GM10266 (cell line): ENCODE data around the gene ING5.

Experiments
- DNase-seq: peaks from one replicate; pipeline ENCODE4 v3.0.0; 2012; ENCODE audit errors: extremely low spot score
- TF ChIP-seq, protein P1 (sequence below): IDR thresholded peaks from 2 replicates; pipeline ENCODE4 v1.5.1; 2012; ENCODE audit warnings: mild to moderate bottlenecking, low read depth; ENCODE audit not compliant: control insufficient read depth, insufficient read depth; ENCODE audit errors: missing control alignments

Gene ING5

DNA sequence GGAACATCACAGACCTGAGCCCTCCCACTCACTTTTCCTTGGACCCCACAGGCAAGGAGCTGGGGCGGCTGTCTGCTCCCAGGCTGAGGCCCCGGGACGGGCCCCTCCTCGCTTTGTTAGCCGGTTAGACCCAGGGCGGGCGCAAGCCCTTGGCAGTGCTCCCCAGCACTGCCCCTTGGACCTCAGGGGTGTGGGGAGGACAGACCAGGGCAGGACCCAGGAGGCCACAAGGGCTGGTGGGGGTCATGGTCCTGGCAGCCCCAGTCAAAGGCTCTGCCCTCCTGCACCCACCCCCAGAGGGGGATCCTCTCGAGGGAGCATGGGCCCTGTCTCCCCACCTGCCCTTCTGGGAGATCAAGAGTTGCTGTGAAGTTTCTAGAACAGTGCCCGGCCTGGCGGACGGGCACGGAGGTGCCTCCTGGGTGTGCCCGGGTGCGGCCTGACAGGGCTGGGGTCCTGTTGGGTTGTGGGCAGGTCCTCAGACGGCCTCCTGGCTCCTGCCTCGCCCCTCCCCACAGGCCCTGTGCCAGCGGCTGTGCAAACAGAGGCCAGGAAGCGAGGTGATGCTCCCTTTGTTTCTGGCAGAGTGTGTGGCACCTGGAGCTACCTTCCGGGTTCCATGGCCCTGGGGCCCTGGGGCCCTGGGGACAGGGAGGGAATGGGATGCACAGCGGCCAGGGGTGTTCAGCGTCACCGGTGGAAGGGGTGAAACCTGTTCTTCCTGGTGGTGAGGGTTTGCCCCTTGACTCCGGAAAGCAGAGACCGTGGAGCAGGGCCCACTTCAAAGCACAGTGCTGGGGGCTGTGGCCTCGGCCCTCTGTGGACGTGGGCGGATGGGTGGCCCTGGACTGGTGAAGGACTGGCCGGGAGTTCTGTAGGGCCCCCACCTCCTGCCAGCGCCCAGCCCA lies 71.9 kb downstream of the ING5 start:
- TF ChIP-seq, protein P1, sequence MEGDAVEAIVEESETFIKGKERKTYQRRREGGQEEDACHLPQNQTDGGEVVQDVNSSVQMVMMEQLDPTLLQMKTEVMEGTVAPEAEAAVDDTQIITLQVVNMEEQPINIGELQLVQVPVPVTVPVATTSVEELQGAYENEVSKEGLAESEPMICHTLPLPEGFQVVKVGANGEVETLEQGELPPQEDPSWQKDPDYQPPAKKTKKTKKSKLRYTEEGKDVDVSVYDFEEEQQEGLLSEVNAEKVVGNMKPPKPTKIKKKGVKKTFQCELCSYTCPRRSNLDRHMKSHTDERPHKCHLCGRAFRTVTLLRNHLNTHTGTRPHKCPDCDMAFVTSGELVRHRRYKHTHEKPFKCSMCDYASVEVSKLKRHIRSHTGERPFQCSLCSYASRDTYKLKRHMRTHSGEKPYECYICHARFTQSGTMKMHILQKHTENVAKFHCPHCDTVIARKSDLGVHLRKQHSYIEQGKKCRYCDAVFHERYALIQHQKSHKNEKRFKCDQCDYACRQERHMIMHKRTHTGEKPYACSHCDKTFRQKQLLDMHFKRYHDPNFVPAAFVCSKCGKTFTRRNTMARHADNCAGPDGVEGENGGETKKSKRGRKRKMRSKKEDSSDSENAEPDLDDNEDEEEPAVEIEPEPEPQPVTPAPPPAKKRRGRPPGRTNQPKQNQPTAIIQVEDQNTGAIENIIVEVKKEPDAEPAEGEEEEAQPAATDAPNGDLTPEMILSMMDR: no peak
- no peak for DNase-seq

DNA sequence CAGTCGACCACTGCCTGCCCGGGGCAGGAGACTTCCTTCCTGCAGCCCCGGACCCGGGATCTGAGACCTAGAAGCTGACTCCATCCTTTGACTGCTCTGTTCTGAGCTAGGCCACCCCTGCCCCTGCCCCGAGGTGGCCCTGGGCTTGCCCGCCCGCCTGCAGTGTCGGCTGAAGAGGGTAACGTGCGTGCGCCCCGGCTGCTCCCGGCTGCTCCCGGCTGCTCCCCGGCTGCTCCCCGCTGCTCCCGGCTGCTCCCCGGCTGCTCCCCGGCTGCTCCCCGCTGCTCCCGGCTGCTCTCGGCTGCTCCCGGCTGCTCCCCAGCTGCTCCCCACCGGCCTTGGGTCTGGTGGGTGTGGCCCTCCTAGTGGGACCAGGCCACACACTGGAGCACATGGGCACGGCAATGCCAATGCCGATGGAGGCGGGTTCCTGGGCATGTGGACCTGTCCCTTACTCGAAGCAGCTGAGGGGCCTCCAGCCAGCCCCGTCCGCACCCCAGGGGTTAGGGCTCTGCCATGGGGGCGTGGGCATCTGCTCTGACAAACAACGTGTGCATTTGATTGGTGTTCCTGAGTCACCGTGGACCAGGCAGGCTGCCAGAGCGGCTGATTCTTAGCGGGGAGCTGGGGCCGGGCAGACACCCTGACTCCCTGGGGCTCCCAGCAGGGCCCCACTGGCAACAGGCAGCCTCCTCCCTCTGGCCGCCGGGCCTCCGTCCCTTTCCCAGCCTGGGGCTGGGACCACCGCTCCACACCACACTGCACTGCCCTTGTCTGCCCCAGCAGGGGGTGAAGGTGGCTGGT lies 72.8 kb downstream of the ING5 start:
- no peak for DNase-seq
- TF ChIP-seq, protein P1: no peak

DNA sequence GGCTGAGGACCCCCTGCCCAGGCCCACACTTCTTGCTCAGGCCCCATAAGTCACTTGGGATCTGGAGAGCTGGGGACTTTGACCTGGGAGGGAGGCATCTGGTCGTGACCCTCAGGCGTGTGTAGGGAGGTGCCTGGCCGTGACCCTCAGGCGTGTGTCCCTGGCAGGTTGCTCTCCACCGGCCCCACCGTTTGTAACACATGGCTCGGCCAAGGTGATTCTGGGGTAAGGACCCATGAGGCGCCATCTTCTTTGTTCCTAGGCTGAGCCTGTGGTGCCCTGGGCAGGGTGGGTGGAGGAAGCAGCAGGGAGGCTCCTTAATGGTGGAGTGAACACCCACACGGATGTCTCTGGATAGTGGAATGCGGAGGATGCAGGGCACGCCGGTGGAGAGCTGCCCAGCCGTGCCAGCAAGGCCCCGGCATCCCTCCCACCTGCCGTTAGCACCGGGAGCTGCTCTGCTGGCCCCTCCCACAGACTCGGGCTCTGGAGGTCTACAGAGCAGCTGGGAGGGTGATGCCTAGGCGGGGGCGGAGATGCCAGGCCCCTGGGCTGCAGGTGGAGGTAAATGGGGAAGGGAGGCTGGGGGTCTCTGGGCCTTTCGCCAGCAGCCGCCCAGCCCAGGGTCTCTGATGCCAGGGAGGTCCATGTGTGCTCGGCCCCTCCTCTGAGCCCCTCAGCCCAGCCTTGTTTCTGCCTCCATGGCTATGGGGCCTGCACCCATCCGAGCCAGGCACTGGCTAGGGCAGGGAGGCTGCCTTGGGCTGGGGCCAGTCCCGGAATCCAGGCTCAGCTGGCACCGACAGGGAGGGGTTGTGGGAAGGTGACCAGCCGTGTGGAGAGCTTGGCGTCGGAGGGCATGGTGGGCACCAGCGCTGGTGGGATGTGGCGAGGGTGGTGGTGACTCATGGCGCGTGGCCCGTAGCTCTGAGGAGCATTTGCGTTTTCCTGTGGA lies 73.7 kb downstream of the ING5 start:
- TF ChIP-seq, protein P1: no peak
- peak; percentile 16 for DNase-seq

DNA sequence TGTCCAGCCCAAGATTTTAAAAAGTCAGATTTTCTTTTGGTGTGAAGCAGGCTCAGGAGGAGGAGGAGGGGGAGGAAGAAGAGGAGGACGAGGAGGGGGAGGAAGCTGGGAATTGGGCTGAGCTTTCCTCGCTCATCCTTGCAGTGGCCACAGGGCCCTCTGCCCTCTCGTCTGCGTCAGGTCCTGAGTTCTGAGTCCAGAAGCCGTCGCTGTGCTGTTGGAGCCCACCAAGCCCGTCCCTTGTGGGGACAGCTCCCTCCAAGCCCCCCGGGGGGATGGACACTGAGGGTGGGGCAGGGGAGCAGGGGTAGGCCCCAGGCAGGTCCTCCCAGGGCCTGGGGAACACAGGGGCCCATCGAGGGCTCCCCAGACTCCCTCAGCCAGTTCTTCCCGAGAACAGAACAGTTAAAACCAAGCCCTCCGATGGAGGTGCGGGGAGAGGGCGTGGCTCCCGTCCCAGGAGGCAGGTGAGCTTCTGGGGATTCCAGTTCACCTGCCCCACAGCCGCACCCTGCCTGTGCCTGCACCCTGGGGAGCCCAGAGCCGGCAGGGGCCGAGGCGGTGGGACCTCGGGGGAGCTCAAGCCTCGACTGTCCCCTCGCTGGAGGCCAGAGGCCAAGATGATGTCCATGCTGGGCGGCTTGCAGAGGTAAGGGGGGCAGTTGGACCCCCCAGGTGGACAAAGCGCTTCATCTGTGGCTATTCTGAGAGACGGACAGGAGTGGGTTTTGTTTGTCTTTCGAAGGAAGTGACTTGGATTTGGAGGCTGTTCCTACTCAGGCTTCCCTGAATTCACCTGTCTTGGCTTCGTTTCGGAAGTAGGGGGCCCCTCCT lies 74.7 kb downstream of the ING5 start, which contains the start of gene GAL3ST2:
GAL3ST2 (plus strand) TSS at position 487 of the 834 bp plus-strand sequence; CDS start at position 621, 134 bp downstream.
- TF ChIP-seq, protein P1: no peak
- DNase-seq: peak; percentile 14

DNA sequence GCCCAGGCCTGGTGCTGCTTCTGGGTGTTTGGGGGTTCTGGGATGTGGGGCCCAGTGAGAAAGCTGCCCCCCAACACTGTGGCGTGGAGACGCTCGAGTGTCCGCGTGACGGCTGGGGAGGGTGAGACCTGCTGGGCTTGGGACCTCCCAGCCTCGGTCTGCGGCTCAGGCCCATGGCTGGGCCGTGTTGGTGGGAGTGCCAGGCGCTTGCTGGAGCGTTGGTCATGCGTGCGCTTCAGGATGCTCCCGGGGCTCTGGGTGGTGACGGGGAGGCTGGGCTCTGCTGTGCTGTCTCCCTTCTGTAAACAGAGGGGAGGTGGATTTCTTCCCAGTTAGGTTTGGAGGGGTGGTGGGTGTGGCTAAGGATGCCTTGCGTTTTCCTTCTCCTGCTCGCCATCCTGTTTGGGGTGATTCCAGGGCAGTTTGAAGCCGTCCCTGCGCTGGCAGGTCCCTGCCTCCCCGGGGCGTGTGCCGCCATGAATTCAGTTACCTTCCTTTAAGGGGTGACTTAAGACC lies 75.4 kb downstream of the ING5 start:
- DNase-seq: peak; percentile 22
- TF ChIP-seq, protein P1: no peak
